WERI-Rb-1 (cell line): ENCODE results near the gene ZCCHC13.
"Not testable (repeated sequence)": the region's sequence is repeated elsewhere in the genome, so short reads cannot be mapped to it uniquely, and the experiment has no call there.

Experiments
- DNase-seq: peaks from one replicate; pipeline ENCODE4 v3.0.0-alpha.2; 2020
- H3K27ac ChIP-seq: fragments of 250-450 bp; sonication (Bioruptor Pico); 2 replicates; pipeline ENCODE4 v1.5.1; 2020; ENCODE audit warnings: mild to moderate bottlenecking, moderate library complexity
- H3K27me3 ChIP-seq: fragments of 250-450 bp; sonication (Bioruptor Pico); 2 replicates; pipeline ENCODE4 v1.5.1; 2021; ENCODE audit warnings: mild to moderate bottlenecking, low read depth, moderate library complexity; ENCODE audit not compliant: insufficient read depth, severe bottlenecking
- H3K36me3 ChIP-seq: fragments of 250-450 bp; sonication (Bioruptor Pico); 2 replicates; pipeline ENCODE4 v1.5.1; 2020; ENCODE audit warnings: mild to moderate bottlenecking, moderate library complexity
- H3K4me3 ChIP-seq: 2 replicates; pipeline ENCODE4 v1.5.1; 2011; ENCODE audit warnings: low read depth, mild to moderate bottlenecking, control low read depth, low read length
- H3K9me3 ChIP-seq: fragments of 250-450 bp; sonication (Bioruptor Pico); 2 replicates; pipeline ENCODE4 v1.5.1; 2021; ENCODE audit warnings: mild to moderate bottlenecking, moderate library complexity; ENCODE audit not compliant: severe bottlenecking
- TF ChIP-seq, protein P1 (sequence below): IDR thresholded peaks from 2 replicates; pipeline ENCODE4 v1.5.1; 2011; ENCODE audit warnings: low read depth, mild to moderate bottlenecking, control low read depth, inconsistent platforms, low read length

ZCCHC13 gene

GRCh38 chrX:74304016-74304415 is at the start of gene ZCCHC13:
ZCCHC13 (plus strand) TSS chrX:74304180; CDS start chrX:74304267, 87 bp downstream.
- H3K27me3 ChIP-seq: peaks cover 18% of the 10 kb centered on the region
- DNase-seq: no peak

DNA sequence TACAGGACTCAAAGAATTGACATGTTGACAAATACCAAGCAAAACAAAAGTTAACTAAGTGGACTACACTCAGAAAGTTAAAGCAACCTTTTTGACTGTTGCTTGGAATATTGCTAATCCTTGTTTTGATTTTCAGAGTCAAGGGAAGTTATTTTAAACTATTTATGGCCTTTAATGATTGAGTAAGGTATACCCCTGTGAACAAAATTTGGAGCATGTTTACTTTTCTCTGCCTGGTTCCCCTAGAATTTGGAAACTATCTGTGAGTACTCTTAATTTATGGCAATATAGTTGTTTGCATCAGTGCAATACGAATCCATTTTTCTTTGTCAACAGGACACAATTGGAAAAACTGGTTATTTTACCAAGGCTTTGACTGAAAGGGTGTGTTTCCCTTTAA is 45.9 kb upstream of the ZCCHC13 start:
- H3K36me3 ChIP-seq, H3K27me3 ChIP-seq, H3K4me3 ChIP-seq: not testable (repeated sequence)

More at GRCh38 chrX:74304016-74304415, at the start of gene ZCCHC13:
- TF ChIP-seq, protein P1, sequence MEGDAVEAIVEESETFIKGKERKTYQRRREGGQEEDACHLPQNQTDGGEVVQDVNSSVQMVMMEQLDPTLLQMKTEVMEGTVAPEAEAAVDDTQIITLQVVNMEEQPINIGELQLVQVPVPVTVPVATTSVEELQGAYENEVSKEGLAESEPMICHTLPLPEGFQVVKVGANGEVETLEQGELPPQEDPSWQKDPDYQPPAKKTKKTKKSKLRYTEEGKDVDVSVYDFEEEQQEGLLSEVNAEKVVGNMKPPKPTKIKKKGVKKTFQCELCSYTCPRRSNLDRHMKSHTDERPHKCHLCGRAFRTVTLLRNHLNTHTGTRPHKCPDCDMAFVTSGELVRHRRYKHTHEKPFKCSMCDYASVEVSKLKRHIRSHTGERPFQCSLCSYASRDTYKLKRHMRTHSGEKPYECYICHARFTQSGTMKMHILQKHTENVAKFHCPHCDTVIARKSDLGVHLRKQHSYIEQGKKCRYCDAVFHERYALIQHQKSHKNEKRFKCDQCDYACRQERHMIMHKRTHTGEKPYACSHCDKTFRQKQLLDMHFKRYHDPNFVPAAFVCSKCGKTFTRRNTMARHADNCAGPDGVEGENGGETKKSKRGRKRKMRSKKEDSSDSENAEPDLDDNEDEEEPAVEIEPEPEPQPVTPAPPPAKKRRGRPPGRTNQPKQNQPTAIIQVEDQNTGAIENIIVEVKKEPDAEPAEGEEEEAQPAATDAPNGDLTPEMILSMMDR: no peak
- H3K27ac ChIP-seq: no peak within 1 kb of the TSS
- H3K9me3 ChIP-seq: no peaks in the 10 kb centered on the region
- no peak within 1 kb of the TSS for H3K4me3 ChIP-seq
- no peaks in the 10 kb centered on the region for H3K36me3 ChIP-seq

GRCh38 chrX:74259885-74260491 is 44.0 kb upstream of the ZCCHC13 start:
- no peak overlapping the region for H3K27ac ChIP-seq
- no peaks in the 10 kb centered on the region for H3K27me3 ChIP-seq
- H3K9me3 ChIP-seq: no peaks in the 10 kb centered on the region
- DNase-seq: no peak
- H3K4me3 ChIP-seq: no peak overlapping the region
- TF ChIP-seq, protein P1: no peak
- no peaks in the 10 kb centered on the region; the same call in 1 of the 2 replicates for H3K36me3 ChIP-seq

More for the DNA sequence above, 45.9 kb upstream of the ZCCHC13 start:
- not testable (repeated sequence) for DNase-seq, H3K27ac ChIP-seq, H3K9me3 ChIP-seq

- Histone ChIP-seq H3K27me3 (no peaks in the 10 kb centered on the region), H3K36me3 (no peaks in the 10 kb centered on the region; the same call in 1 of the 2 replicates), H3K4me3 (no peak overlapping the region), H3K27ac (no peak overlapping the region), H3K9me3 (no peaks in the 10 kb centered on the region)
- DNase-seq: no peak
- TF ChIP-seq, protein P1: no peak
Measured at GRCh38 chrX:74262452-74263209, 41.3 kb upstream of the ZCCHC13 start.

- peaks cover 2% of the 10 kb centered on the region for H3K27me3 ChIP-seq
- H3K36me3 ChIP-seq: no peaks in the 10 kb centered on the region
- no peak for DNase-seq
- TF ChIP-seq, protein P1: no peak
- no peak overlapping the region for H3K4me3 ChIP-seq
- H3K9me3 ChIP-seq: no peaks in the 10 kb centered on the region
- H3K27ac ChIP-seq: no peak overlapping the region
Measured at GRCh38 chrX:74270393-74270792, 33.6 kb upstream of the ZCCHC13 start.

GRCh38 chrX:74272230-74272629 is 31.8 kb upstream of the ZCCHC13 start:
- no peaks in the 10 kb centered on the region for H3K36me3 ChIP-seq
- H3K9me3 ChIP-seq: no peaks in the 10 kb centered on the region
- TF ChIP-seq, protein P1: no peak
- H3K4me3 ChIP-seq: no peak overlapping the region
- no peak for DNase-seq
- no peak overlapping the region for H3K27ac ChIP-seq
- peaks cover 2% of the 10 kb centered on the region for H3K27me3 ChIP-seq
